ENCODE results near the gene CYFIP1.
"Not testable (repeated sequence)": the region's sequence is repeated elsewhere in the genome, so short reads cannot be mapped to it uniquely, and the experiment has no call there.

- not testable (repeated sequence) for TF ChIP-seq CTCF (IDR thresholded peaks at IDR 0.05; ENCODE audit: low read depth, low read length); EZH2phosphoT487 (IDR thresholded peaks at IDR 0.05; ENCODE audit: low read depth)
These were observed 32.4 kb upstream of the CYFIP1 start for GRCh38 chr15:23012616-23013015.
